ENCODE results near the gene TMEM51.

DNA sequence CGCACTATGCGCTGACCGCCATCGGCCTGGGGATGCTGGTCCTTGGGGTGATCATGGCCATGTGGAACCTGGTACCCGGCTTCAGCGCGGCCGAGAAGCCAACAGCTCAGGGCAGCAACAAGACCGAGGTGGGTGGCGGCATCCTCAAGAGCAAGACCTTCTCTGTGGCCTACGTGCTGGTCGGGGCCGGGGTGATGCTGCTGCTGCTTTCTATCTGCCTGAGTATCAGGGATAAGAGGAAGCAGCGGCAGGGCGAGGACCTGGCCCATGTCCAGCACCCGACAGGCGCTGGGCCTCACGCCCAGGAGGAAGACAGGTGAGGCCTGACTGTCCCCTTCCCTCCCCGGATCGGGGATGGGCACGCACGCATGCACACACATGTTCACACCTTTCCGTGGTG lies 61.6 kb downstream of the TMEM51 start:
- TF ChIP-seq POLR2A (IDR thresholded peaks at IDR 0.05): no peak
- TF ChIP-seq, protein P1, sequence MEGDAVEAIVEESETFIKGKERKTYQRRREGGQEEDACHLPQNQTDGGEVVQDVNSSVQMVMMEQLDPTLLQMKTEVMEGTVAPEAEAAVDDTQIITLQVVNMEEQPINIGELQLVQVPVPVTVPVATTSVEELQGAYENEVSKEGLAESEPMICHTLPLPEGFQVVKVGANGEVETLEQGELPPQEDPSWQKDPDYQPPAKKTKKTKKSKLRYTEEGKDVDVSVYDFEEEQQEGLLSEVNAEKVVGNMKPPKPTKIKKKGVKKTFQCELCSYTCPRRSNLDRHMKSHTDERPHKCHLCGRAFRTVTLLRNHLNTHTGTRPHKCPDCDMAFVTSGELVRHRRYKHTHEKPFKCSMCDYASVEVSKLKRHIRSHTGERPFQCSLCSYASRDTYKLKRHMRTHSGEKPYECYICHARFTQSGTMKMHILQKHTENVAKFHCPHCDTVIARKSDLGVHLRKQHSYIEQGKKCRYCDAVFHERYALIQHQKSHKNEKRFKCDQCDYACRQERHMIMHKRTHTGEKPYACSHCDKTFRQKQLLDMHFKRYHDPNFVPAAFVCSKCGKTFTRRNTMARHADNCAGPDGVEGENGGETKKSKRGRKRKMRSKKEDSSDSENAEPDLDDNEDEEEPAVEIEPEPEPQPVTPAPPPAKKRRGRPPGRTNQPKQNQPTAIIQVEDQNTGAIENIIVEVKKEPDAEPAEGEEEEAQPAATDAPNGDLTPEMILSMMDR (IDR thresholded peaks at IDR 0.05): no peak

Data from lower leg skin (tissue), 3 donors.